NOMO-1 (cell line): ENCODE results near the gene RPUSD2.
"Not testable (repeated sequence)": the region's sequence is repeated elsewhere in the genome, so short reads cannot be mapped to it uniquely, and the experiment has no call there.

ENCODE experiments used
- DNase-seq, 2 experiments: peaks; one replicate each; lab custom pipeline; 2025; ENCODE audit not compliant: unreplicated experiment in 2 of 2; lab: John Stamatoyannopoulos, UW

Gene RPUSD2

GRCh38 chr15:40565333-40566238 is 3.5 kb upstream of the RPUSD2 start:
- peak in 1 of 2 experiments; percentile 21 for DNase-seq

GRCh38 chr15:40567111-40567510 is 2.0 kb upstream of the RPUSD2 start:
- DNase-seq: peak; percentile 42 to 50

- DNase-seq: no peak
Measured at GRCh38 chr15:40575113-40575512, 6.0 kb downstream of the RPUSD2 start.

GRCh38 chr15:40576914-40577313 is 7.8 kb downstream of the RPUSD2 start:
- not testable (repeated sequence) for DNase-seq

- no peak for DNase-seq
Measured at GRCh38 chr15:40578892-40579291, 9.8 kb downstream of the RPUSD2 start.

- DNase-seq: not testable (repeated sequence)
Measured at GRCh38 chr15:40581796-40582195, 12.7 kb downstream of the RPUSD2 start.

- peak; percentile 83 to 92 for DNase-seq
Measured at GRCh38 chr15:40582726-40583246, 13.7 kb downstream of the RPUSD2 start.

GRCh38 chr15:40584191-40584590 is 15.1 kb downstream of the RPUSD2 start:
- DNase-seq: no peak

GRCh38 chr15:40590667-40591050 is 21.6 kb downstream of the RPUSD2 start:
- DNase-seq: peak in 1 of 2 experiments; percentile 10

GRCh38 chr15:40591389-40591788 is 22.3 kb downstream of the RPUSD2 start:
- no peak for DNase-seq

- DNase-seq: no peak
Measured at GRCh38 chr15:40593165-40593564, 24.1 kb downstream of the RPUSD2 start.

- peak; percentile 89 to 97 for DNase-seq
Measured at GRCh38 chr15:40593588-40594428, 24.7 kb downstream of the RPUSD2 start, which contains the start of gene KNL1. KNL1 (plus strand) TSS chr15:40594249; CDS start chr15:40602932, 8,683 bp downstream.

GRCh38 chr15:40594429-40594836 is 25.3 kb downstream of the RPUSD2 start:
- peak; percentile 68 to 78 for DNase-seq

- no peak for DNase-seq
Measured at GRCh38 chr15:40595219-40595618, 26.1 kb downstream of the RPUSD2 start.

GRCh38 chr15:40595773-40596172 is 26.7 kb downstream of the RPUSD2 start:
- DNase-seq: no peak

- no peak for DNase-seq
Measured at GRCh38 chr15:40597024-40597423, 27.9 kb downstream of the RPUSD2 start.

- DNase-seq: no peak
Measured at GRCh38 chr15:40598126-40598525, 29.0 kb downstream of the RPUSD2 start.

GRCh38 chr15:40598672-40599071 is 29.6 kb downstream of the RPUSD2 start:
- no peak for DNase-seq

- no peak for DNase-seq
Measured at GRCh38 chr15:40600956-40601355, 31.9 kb downstream of the RPUSD2 start.

GRCh38 chr15:40603935-40604334 is 34.8 kb downstream of the RPUSD2 start:
- no peak for DNase-seq

- DNase-seq: no peak
Measured at GRCh38 chr15:40613080-40613479, 44.0 kb downstream of the RPUSD2 start.
